Measurements from ENCODE around the gene FAM209B. TPM values are rescaled to one million over a fixed set of nuclear protein-coding genes. Genes with fewer than 3 reads are reported as not detected.
"Not testable (repeated sequence)": the region's sequence is repeated elsewhere in the genome, so short reads cannot be mapped to it uniquely, and the experiment has no call there.

Gene FAM209B
- total RNA-seq, 1 donor from 2014 or later, result not detected

DNA sequence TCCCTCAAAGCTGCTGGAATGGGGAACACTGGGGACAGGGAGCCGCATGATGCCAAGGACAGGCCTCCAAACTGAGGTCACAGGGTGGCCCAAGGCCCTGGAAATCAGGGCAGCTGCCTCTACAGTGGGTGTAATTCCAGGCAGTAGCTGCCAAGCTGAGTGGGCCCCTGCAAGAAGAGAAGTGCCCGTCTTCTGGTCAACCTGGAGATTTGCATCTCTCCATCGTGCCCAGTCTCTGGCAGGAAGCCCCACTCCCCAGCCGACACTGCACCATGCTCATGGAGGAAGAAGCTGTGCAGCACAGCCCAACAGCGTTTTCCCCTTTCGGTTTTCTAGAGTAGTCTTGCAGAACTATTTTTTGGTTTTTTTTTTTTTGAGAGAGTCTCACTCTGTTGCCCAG is 10.7 kb upstream of the FAM209B start:
- Histone ChIP-seq H3K4me3 (no peak overlapping the region), H3K4me1 (no peaks in the 10 kb centered on the region), H3K27me3 (no peaks in the 10 kb centered on the region), H3K27ac (no peak overlapping the region), H3K9me3 (peaks cover 12% of the 10 kb centered on the region), H3K36me3 (peaks cover 30% of the 10 kb centered on the region)
- DNase-seq, result peak; percentile 49
- no peak for ATAC-seq
- TF ChIP-seq, protein P1, sequence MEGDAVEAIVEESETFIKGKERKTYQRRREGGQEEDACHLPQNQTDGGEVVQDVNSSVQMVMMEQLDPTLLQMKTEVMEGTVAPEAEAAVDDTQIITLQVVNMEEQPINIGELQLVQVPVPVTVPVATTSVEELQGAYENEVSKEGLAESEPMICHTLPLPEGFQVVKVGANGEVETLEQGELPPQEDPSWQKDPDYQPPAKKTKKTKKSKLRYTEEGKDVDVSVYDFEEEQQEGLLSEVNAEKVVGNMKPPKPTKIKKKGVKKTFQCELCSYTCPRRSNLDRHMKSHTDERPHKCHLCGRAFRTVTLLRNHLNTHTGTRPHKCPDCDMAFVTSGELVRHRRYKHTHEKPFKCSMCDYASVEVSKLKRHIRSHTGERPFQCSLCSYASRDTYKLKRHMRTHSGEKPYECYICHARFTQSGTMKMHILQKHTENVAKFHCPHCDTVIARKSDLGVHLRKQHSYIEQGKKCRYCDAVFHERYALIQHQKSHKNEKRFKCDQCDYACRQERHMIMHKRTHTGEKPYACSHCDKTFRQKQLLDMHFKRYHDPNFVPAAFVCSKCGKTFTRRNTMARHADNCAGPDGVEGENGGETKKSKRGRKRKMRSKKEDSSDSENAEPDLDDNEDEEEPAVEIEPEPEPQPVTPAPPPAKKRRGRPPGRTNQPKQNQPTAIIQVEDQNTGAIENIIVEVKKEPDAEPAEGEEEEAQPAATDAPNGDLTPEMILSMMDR (IDR thresholded peaks at IDR 0.05), result no peak
- intact Hi-C loops (cut with DNase I), result no loop called here

DNA sequence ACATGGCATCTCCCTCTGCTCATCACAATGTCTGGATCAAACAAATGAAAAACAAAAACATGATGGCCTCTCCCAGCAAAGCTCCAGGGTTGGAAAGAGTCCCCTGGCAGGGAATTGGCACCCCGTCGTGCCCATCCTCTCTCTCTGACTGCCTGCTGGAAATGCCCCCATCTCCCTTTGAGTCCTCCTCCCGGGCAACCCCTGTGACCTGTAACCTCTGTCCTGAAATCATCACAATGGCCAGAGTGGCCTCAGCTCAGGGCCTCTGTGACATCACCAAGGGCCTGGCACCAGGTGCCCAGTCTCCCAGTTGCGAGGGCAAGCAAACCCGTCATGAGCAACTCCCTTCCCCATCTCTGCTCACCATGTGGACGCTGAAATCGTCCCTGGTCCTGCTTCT is 8.6 kb upstream of the FAM209B start, which contains the start of gene FAM209A:
FAM209A (plus strand) TSS at position 301 of the 400 bp plus-strand sequence; CDS start at position 366, 65 bp downstream.
- H3K4me3 ChIP-seq; H3K4me1 ChIP-seq; H3K36me3 ChIP-seq; intact Hi-C loops (cut with DNase I); H3K27me3 ChIP-seq; H3K27ac ChIP-seq; ATAC-seq: not testable (repeated sequence)
- peaks cover 12% of the 10 kb centered on the region for H3K9me3 ChIP-seq
- peak; percentile 35 for DNase-seq

DNA sequence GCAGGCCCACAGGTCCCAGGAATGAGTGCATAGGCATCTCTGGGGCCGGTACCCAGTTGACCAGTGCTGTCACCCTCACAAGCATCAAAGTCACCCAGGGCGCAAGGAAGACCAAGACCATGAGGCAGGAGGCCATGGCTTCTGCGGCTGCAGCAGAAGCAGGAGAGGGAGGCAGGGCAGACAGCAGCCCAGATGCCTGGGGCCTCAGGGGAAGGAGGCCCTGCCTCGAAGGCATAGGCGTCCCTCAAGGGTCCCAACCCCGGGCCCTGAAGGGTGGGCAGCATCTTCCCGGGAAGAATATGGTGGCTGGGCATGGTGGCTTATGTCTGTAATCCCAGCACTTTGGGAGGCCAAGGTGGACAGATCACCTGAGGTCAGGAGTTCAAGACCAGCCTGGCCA is 5.5 kb upstream of the FAM209B start:
- Histone ChIP-seq H3K27me3 (no peaks in the 10 kb centered on the region), H3K4me1 (no peaks in the 10 kb centered on the region), H3K4me3 (no peak overlapping the region), H3K27ac (no peak overlapping the region), H3K9me3 (no peaks in the 10 kb centered on the region), H3K36me3 (no peaks in the 10 kb centered on the region)
- DNase-seq, result no peak
- TF ChIP-seq, protein P1 (IDR thresholded peaks at IDR 0.05), result no peak
- intact Hi-C loops (cut with DNase I), result no loop called here
- no peak for ATAC-seq

DNA sequence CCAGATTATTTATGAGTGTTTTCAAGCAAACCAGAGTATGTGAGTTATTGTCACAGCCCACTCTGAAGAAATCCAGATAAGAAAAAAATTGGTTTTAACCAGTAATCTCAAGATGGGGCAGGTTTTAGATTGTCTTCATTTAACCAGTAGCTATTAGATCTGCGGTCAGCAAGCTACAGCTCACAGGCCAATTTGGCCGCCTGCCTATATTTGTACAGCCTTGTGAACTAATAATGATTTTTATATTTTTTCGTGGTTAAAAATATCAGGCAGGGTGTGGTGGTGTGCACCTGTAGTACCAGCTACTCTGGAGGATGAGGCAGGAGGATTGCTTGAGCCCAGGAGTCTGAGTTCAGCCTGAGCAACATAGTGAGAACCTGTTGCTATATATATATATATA is 5.0 kb downstream of the FAM209B start:
- no peak for ATAC-seq
- H3K4me3 ChIP-seq, result no peak overlapping the region
- H3K4me1 ChIP-seq, result no peaks in the 10 kb centered on the region
- intact Hi-C loops (cut with DNase I), result no loop called here
- H3K27me3 ChIP-seq, result no peaks in the 10 kb centered on the region
- H3K36me3 ChIP-seq, result no peaks in the 10 kb centered on the region
- no peak for DNase-seq
- no peak overlapping the region for H3K27ac ChIP-seq
- H3K9me3 ChIP-seq, result no peaks in the 10 kb centered on the region
- TF ChIP-seq, protein P1 (IDR thresholded peaks at IDR 0.05), result no peak

DNA sequence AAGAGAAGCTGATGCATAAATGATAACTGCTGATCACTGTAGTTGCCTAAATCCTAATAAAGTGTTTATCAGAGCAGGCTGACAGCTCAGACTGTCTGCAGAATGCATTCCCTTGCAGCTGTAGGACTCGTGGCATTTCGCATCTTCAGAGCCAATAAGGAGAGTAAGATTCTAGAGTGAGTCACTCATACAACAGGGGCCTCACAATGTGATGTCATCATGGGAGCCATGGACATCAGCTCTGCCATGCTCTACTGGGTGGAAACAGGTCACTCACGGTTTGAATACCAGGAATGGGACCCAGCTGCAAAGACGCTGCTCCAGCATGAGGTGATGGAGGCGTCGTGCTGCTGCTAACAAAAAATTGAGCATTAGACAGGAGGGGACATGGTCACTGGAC is 7.4 kb downstream of the FAM209B start:
- TF ChIP-seq, protein P1 (IDR thresholded peaks at IDR 0.05), result no peak
- Histone ChIP-seq H3K27me3 (no peaks in the 10 kb centered on the region), H3K4me3 (no peak overlapping the region), H3K9me3 (no peaks in the 10 kb centered on the region), H3K27ac (no peak overlapping the region), H3K36me3 (no peaks in the 10 kb centered on the region), H3K4me1 (no peaks in the 10 kb centered on the region)
- DNase-seq (no peak), ATAC-seq (no peak)
- intact Hi-C loops (cut with DNase I), result no loop called here

DNA sequence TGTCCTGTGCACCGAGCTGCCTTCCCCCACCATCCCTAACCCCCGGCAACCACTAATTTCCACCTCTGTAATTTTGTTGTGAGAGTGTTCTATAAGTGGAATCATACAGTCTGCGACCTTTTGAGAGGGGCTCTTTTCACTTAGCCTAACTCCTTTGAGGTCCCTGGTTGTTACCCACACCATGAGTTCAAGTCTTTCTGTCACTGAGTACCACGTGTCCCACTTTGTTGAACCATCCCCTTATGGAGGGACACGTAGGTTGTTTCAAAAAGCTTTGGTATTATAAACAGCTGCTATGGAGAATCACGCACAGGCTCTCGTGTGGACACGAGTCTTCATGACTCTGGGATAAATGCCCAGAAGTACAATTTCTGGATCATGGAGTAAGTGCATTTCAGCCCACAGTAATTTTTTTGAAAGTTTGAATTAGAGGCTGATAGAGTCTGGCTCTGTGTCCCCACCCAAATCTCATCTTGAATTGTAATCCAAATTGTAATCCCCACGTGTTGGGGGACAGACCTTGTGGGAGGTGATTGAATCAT is 9.5 kb downstream of the FAM209B start:
- no peaks in the 10 kb centered on the region for H3K36me3 ChIP-seq
- ATAC-seq, result no peak
- no peaks in the 10 kb centered on the region for H3K4me1 ChIP-seq
- DNase-seq, result no peak
- TF ChIP-seq, protein P1 (IDR thresholded peaks at IDR 0.05), result no peak
- no peak overlapping the region for H3K4me3 ChIP-seq
- no peaks in the 10 kb centered on the region for H3K9me3 ChIP-seq
- H3K27me3 ChIP-seq, result no peaks in the 10 kb centered on the region
- intact Hi-C loops (cut with DNase I), result no loop called here
- no peak overlapping the region for H3K27ac ChIP-seq
